ENCODE results near the gene SMR3A. TPM values are rescaled to one million over a fixed set of nuclear protein-coding genes. Genes with fewer than 3 reads are reported as not detected.

Gene SMR3A
- total RNA-seq, 1 donor from 2014 or later: not detected

Other genes starting within 250 kb of the SMR3A start
- not detected in 2 replicates for gene PRR27, start 206.5 kb upstream of the SMR3A start, total RNA-seq
- gene ODAM, start 165.0 kb upstream of the SMR3A start, total RNA-seq: not detected in 2 replicates
- not detected in 2 replicates for gene FDCSP, start 134.6 kb upstream of the SMR3A start, total RNA-seq
- not detected in 2 replicates for gene CSN3, start 118.2 kb upstream of the SMR3A start, total RNA-seq
- not detected in 2 replicates for gene CABS1, start 25.8 kb upstream of the SMR3A start, total RNA-seq
- gene SMR3B, start 22.4 kb downstream of the SMR3A start, total RNA-seq: not detected in 2 replicates
- gene OPRPN, start 37.2 kb downstream of the SMR3A start, total RNA-seq: not detected in 2 replicates
- not detected in 2 replicates for gene MUC7, start 111.4 kb downstream of the SMR3A start, total RNA-seq
- gene AMTN, start 157.8 kb downstream of the SMR3A start, total RNA-seq: not detected in 2 replicates
- not detected in 2 replicates for gene AMBN, start 231.5 kb downstream of the SMR3A start, total RNA-seq

All from lung microvascular endothelial cell (primary cell).